Neuronal stem cell (in vitro differentiated cells): Measurements from ENCODE around the gene TMC1.

ENCODE experiments used
- DNase-seq: peaks from one replicate; pipeline ENCODE4 v3.0.0-alpha.2; 2013; ENCODE audit warnings: low spot score
- H2AFZ ChIP-seq: one replicate; pipeline ENCODE4 v1.6.1; 2013; ENCODE audit warnings: mild to moderate bottlenecking, low read length, inconsistent platforms
- H2AK5ac ChIP-seq: 2 replicates; pipeline ENCODE4 v1.6.1; 2013; ENCODE audit warnings: low read depth, mild to moderate bottlenecking, inconsistent platforms, low read length, moderate library complexity, mixed read lengths
- H2BK120ac ChIP-seq: 2 replicates; pipeline ENCODE4 v1.6.1; 2013; ENCODE audit warnings: low read depth, mild to moderate bottlenecking, inconsistent platforms, low read length, moderate library complexity, mixed read lengths
- H2BK12ac ChIP-seq: one replicate; pipeline ENCODE4 v1.6.1; 2013; ENCODE audit warnings: low read length, inconsistent platforms
- H2BK15ac ChIP-seq: 2 replicates; pipeline ENCODE4 v1.6.1; 2013; ENCODE audit warnings: mild to moderate bottlenecking, low read length, inconsistent platforms, mixed read lengths
- H2BK5ac ChIP-seq: one replicate; pipeline ENCODE4 v1.6.1; 2013; ENCODE audit warnings: inconsistent platforms, mild to moderate bottlenecking, low read length, moderate library complexity
- H3K14ac ChIP-seq: one replicate; pipeline ENCODE4 v1.6.1; 2013; ENCODE audit warnings: low read length, inconsistent platforms
- H3K18ac ChIP-seq: 2 replicates; pipeline ENCODE4 v1.6.1; 2013; ENCODE audit warnings: low read length, inconsistent platforms
- H3K23ac ChIP-seq: 2 replicates; pipeline ENCODE4 v1.6.1; 2013; ENCODE audit warnings: low read depth, mild to moderate bottlenecking, mixed read lengths, low read length, inconsistent platforms; ENCODE audit not compliant: poor library complexity
- H3K27ac ChIP-seq: replicated peaks from 3 replicates; pipeline ENCODE4 v1.5.1; 2013; ENCODE audit warnings: low read length, inconsistent platforms
- H3K27me3 ChIP-seq, 3 experiments: 2 replicates each; pipeline ENCODE4 v1.6.1; 2013; ENCODE audit warnings: low read length in 3 of 3, mild to moderate bottlenecking in 2 of 3, inconsistent platforms in 1 of 3, low read depth in 1 of 3, mixed read lengths in 1 of 3, moderate library complexity in 1 of 3; ENCODE audit not compliant: control insufficient read depth in 3 of 3, insufficient read depth in 3 of 3
- H3K36me3 ChIP-seq, 2 donors: replicated peaks in 1 of 2; 2 replicates each; pipeline ENCODE4 v1.6.1; 2013; ENCODE audit warnings: low read length in 2 of 2; ENCODE audit not compliant: control insufficient read depth in 2 of 2, insufficient read depth in 2 of 2
- H3K4ac ChIP-seq: 2 replicates; pipeline ENCODE4 v1.6.1; 2013; ENCODE audit warnings: inconsistent platforms, mild to moderate bottlenecking, low read length, moderate library complexity
- H3K4me1 ChIP-seq, 2 donors: 1 replicate in 1 of 2; 2 replicates in 1 of 2; pipeline ENCODE4 v1.6.1; 2013; ENCODE audit warnings: low read length in 2 of 2, low read depth in 1 of 2; ENCODE audit not compliant: control insufficient read depth in 2 of 2, insufficient read depth in 1 of 2
- H3K4me2 ChIP-seq: one replicate; pipeline ENCODE4 v1.6.1; 2013; ENCODE audit warnings: mild to moderate bottlenecking, low read length, inconsistent platforms; ENCODE audit not compliant: insufficient read depth, poor library complexity, severe bottlenecking
- H3K4me3 ChIP-seq, 2 donors: 2 replicates each; pipeline ENCODE4 v1.5.1; 2013; ENCODE audit warnings: low read length in 2 of 2, mild to moderate bottlenecking in 2 of 2, inconsistent platforms in 1 of 2, moderate library complexity in 1 of 2
- H3K79me1 ChIP-seq: one replicate; pipeline ENCODE4 v1.6.1; 2013; ENCODE audit warnings: low read depth, mild to moderate bottlenecking, inconsistent platforms, low read length, moderate library complexity
- H3K9ac ChIP-seq: one replicate; pipeline ENCODE4 v1.6.1; 2013; ENCODE audit warnings: mild to moderate bottlenecking, low read depth, low read length, inconsistent platforms; ENCODE audit not compliant: poor library complexity
- H3K9me3 ChIP-seq, 2 donors: replicated peaks in 1 of 2; 2 replicates each; pipeline versions ENCODE3 to v1.6.1; 2013; ENCODE audit warnings: low read length in 2 of 2, mild to moderate bottlenecking in 2 of 2, inconsistent platforms in 1 of 2, low read depth in 1 of 2, mixed read lengths in 1 of 2, moderate library complexity in 1 of 2; ENCODE audit not compliant: control insufficient read depth in 2 of 2, insufficient read depth in 1 of 2
- H4K8ac ChIP-seq: one replicate; pipeline ENCODE4 v1.6.1; 2013; ENCODE audit warnings: low read depth, mild to moderate bottlenecking, inconsistent platforms, low read length, moderate library complexity
- H4K91ac ChIP-seq: one replicate; pipeline ENCODE4 v1.6.1; 2013; ENCODE audit warnings: low read length, low read depth, mild to moderate bottlenecking, inconsistent platforms; ENCODE audit not compliant: poor library complexity
- WGBS, 2 donors: extraction: QIAGEN DNeasy Blood & Tissue Kit; methylation state at CpG; one replicate each; pipeline ENCODE4 v1.1.7; 2013; ENCODE audit warnings: missing lambda C conversion rate in 2 of 2, mixed read lengths in 1 of 2; ENCODE audit not compliant: insufficient read length in 2 of 2, insufficient replicate concordance in 1 of 2; ENCODE audit errors: extremely low coverage in 2 of 2; 5-methylcytosine and 5-hydroxymethylcytosine counted together

Gene TMC1

DNA sequence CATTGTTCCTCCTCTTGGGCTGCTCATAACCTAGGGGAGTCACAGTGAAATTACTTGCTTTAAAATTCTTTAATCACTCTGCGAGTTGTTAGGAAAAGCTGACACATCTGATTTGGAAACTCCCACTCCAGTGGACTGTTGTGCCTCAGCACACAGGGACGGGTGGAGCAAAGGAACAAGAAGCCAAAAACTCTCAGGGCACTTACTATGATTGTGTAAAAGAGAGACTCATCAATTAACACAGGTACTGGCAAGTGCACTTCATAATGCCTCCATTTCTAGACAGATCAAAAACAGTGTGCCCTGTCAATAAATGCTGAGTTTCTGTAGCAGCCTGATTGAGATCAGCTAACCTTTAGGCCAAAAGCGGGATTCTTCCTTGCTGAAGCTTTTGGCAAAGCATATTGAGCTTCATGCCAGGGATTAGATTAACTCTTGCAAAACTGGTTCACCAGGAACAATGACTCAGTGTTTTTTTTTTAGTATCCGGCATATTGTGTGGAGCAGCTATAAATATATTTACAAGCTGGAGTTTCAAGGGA is 55.9 kb downstream of the TMC1 start:
- no peak overlapping the region for H3K4me2 ChIP-seq
- no peaks in the 10 kb centered on the region for H3K9me3 ChIP-seq
- no peak for DNase-seq
- no peak overlapping the region for H2BK5ac ChIP-seq
- H3K14ac ChIP-seq = no peak overlapping the region
- no peak overlapping the region for H4K91ac ChIP-seq
- H2AFZ ChIP-seq = peak overlapping the region; percentile 52
- no peak overlapping the region for H3K18ac ChIP-seq
- no peaks in the 10 kb centered on the region for H3K27me3 ChIP-seq
- no peak overlapping the region for H2AK5ac ChIP-seq
- H3K4me3 ChIP-seq = no peak overlapping the region
- no peak overlapping the region for H3K23ac ChIP-seq
- WGBS, 2 donors = no CpG with 5 or more reads among the region's 4 CpGs
- H3K4ac ChIP-seq = no peak overlapping the region
- no peak overlapping the region for H3K9ac ChIP-seq
- no peak overlapping the region for H2BK15ac ChIP-seq
- H3K4me1 ChIP-seq = no peaks in the 10 kb centered on the region
- H3K79me1 ChIP-seq = no peaks in the 10 kb centered on the region
- H2BK12ac ChIP-seq = no peak overlapping the region
- H3K36me3 ChIP-seq = no peaks in the 10 kb centered on the region
- H4K8ac ChIP-seq = no peak overlapping the region
- H3K27ac ChIP-seq = no peak overlapping the region
- no peak overlapping the region for H2BK120ac ChIP-seq

DNA sequence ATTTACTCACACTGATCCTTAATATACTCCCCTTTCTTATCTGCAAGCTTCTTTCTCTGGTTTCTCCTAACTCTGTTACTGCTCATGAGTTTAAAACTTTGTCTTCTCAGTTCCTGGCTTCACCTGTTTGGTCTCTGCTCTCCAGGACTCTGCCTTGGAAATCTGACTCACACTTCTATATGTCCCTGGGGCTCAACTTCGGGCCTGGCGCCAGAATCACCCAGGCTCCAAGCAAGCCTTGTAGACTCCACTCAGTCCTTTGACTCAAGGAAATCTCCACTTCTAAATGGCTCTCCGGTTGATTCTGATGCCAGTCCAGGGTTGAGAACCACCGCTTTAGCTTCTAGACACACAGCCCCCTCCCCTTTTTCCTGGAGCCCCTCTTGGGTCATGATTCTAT is 57.8 kb downstream of the TMC1 start:
- H2AK5ac ChIP-seq = no peak overlapping the region
- no peak for DNase-seq
- no peaks in the 10 kb centered on the region for H3K79me1 ChIP-seq
- no peaks in the 10 kb centered on the region for H3K9me3 ChIP-seq
- no peak overlapping the region for H2BK5ac ChIP-seq
- H3K14ac ChIP-seq = no peak overlapping the region
- H2BK15ac ChIP-seq = no peak overlapping the region
- H3K36me3 ChIP-seq = no peaks in the 10 kb centered on the region
- H3K27ac ChIP-seq = no peak overlapping the region
- no peaks in the 10 kb centered on the region for H3K4me1 ChIP-seq
- H2BK120ac ChIP-seq = no peak overlapping the region
- no peaks in the 10 kb centered on the region for H3K27me3 ChIP-seq
- H3K9ac ChIP-seq = no peak overlapping the region
- no peak overlapping the region for H3K4ac ChIP-seq
- no peak overlapping the region for H4K8ac ChIP-seq
- no peak overlapping the region for H3K4me3 ChIP-seq
- no peak overlapping the region for H2BK12ac ChIP-seq
- H3K18ac ChIP-seq = no peak overlapping the region
- H3K4me2 ChIP-seq = no peak overlapping the region
- peak overlapping the region; percentile 16 for H2AFZ ChIP-seq
- H3K23ac ChIP-seq = no peak overlapping the region
- no CpG with 5 or more reads among the region's 4 CpGs for WGBS, 2 donors
- no peak overlapping the region for H4K91ac ChIP-seq

DNA sequence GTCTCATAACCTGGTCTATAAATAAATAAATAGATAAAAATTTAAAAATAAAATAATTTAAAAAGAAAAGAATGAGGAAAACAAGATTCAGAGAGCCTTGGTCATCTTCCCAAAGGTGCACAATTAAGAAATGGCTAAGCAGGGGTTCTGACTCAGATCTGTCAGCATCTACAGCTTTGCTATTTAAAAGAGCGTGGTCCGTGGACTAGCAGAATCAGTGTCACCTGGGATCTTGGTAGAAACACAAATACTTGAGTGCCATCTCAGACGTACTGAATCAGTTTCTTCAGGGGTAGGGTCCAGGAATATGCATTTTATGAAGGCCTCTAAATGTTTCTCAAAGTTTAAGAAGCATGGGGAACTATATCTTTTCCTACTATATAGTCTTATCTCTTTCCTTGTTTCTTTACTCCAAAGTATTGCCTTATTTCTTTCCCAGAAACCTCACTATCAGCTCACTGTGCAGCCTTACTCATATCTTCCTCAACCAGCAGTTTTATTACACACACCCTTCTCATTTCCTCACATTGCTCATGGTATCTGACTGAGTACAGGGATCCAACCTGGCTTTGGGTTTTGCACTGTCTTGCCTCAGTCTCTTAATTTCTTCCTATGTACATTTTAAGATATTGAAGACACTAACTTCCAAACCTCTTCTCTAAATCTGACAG is 58.6 kb downstream of the TMC1 start:
- Histone ChIP-seq H3K4me2 (no peak overlapping the region), H3K4me1 (no peaks in the 10 kb centered on the region), H3K9ac (no peak overlapping the region), H3K14ac (no peak overlapping the region), H2BK5ac (no peak overlapping the region), H2AK5ac (no peak overlapping the region), H4K8ac (no peak overlapping the region), H2BK15ac (no peak overlapping the region), H3K79me1 (no peaks in the 10 kb centered on the region), H2BK120ac (no peak overlapping the region), H3K27ac (no peak overlapping the region), H3K36me3 (no peaks in the 10 kb centered on the region), H3K23ac (no peak overlapping the region), H3K4me3 (no peak overlapping the region), H3K9me3 (no peaks in the 10 kb centered on the region), H2BK12ac (no peak overlapping the region), H3K4ac (no peak overlapping the region), H3K18ac (no peak overlapping the region), H2AFZ (no peak overlapping the region), H4K91ac (no peak overlapping the region), H3K27me3 (no peaks in the 10 kb centered on the region)
- WGBS, 2 donors = no CpG with 5 or more reads among the region's 3 CpGs
- DNase-seq = no peak

DNA sequence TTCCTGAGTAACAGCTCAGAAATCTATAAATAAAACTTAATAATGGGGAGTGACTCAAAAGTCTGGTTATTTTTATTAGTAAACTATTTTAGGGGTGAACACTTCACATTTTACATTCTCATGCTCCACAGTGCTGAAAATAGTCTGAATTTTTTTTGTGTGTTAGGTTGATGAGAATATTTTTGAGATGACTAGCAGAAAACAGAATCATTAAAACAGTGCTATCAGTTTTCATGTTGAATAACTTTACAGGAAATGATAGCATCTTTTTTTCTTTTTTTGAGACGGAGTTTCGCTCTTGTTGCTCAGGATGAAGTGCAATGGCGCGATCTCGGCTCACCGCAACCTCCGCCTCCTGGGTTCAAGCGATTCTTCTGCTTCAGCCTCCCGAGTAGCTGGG is 60.3 kb downstream of the TMC1 start:
- WGBS, 2 donors = no CpG with 5 or more reads among the region's 9 CpGs
- H3K23ac ChIP-seq = no peak overlapping the region
- DNase-seq = no peak
- H2BK120ac ChIP-seq = no peak overlapping the region
- no peak overlapping the region for H3K4me2 ChIP-seq
- no peaks in the 10 kb centered on the region for H3K79me1 ChIP-seq
- H3K4ac ChIP-seq = no peak overlapping the region
- no peak overlapping the region for H4K91ac ChIP-seq
- H2AFZ ChIP-seq = no peak overlapping the region
- no peak overlapping the region for H3K18ac ChIP-seq
- H3K27ac ChIP-seq = no peak overlapping the region
- no peak overlapping the region for H2BK12ac ChIP-seq
- H2AK5ac ChIP-seq = no peak overlapping the region
- H3K36me3 ChIP-seq = no peaks in the 10 kb centered on the region
- no peaks in the 10 kb centered on the region for H3K27me3 ChIP-seq
- no peak overlapping the region for H3K14ac ChIP-seq
- H4K8ac ChIP-seq = no peak overlapping the region
- H2BK5ac ChIP-seq = no peak overlapping the region
- H3K4me3 ChIP-seq = no peak overlapping the region
- H3K4me1 ChIP-seq = no peaks in the 10 kb centered on the region
- no peak overlapping the region for H3K9ac ChIP-seq
- no peaks in the 10 kb centered on the region for H3K9me3 ChIP-seq
- no peak overlapping the region for H2BK15ac ChIP-seq
